Anterior cingulate cortex (tissue), 58 donors: ENCODE measurements around the gene NR2F2.

Experiments used
- DNase-seq, 58 donors: peaks; one replicate each; lab custom pipeline; 2025; lab: John Stamatoyannopoulos, UW

Gene NR2F2

DNA sequence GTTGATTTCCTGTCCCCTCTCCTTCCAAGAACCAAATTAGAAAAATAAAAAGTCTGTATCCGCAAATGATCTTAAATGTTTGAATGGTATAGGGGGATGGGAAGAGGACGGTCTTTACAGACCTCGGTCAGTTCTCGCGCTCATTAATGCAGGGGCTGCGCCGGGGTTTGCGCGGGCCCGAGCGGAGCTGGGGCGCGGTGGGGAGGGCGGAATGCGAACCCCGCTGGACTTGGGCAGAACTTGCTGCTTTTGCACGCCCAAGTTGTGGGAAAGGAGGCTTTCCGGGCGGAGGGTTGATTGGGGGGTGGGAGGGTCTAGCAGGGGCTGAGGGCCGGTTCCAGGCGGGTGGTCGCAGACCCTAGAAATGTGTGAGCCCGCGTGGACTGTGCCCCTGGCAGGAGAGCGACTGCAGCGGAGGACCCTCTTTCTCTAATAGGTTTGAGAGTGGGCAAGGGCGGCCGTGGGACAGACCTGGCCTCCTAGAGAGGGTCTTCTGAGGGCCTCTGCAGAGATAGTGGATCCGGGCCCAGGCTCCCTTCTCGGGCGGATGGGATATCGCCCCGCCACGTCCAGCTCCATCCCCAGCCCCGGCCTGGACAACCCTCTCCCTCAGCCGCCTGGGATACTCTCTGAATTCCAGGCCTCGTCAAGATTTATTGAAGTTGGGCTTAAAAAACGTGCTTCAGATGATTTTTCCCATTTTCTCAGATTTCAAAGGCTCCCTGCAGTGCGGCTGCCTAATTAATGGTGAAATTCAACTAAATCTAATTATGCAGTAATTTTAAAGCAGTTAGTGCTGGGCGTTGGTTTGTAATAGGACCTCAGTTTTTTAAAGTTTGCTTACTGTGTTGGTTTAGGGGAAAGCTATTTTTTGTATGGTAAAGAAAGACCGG is 11.3 kb downstream of the NR2F2 start:
- DNase-seq: no peak

DNA sequence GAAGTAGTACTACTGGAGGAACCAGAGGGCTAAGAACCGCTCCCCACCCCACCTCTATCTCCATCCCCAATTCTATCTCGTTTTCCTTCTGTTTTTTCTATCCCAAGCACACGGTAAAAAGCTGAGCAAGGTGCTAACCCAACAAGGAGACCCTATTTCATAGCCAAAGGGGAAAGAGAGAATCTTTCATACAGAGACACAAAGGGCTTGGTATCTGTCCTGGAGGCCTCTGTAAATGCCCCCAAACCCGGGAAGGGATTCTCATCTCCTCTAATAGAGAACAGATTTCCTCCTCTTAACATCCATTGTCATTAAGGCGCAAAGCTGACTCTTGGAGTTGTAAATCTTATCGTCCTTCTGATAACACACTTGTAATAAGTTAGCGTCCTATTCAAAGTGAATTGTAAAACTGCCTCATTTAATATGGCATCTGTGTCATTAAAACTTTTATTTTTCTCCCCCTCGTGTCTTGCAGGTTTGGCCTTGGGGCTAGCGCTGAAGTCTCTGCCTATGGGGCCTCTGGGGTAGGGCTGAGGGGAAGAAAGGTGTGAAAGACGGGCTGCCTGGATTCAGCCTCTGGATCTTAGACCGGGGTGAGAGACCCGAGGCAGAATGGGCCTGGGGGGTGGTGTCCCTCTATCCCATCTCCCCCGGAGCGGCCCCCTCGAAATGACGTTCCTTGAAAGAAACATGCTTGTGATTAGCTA is 12.1 kb downstream of the NR2F2 start:
- DNase-seq: no peak

DNA sequence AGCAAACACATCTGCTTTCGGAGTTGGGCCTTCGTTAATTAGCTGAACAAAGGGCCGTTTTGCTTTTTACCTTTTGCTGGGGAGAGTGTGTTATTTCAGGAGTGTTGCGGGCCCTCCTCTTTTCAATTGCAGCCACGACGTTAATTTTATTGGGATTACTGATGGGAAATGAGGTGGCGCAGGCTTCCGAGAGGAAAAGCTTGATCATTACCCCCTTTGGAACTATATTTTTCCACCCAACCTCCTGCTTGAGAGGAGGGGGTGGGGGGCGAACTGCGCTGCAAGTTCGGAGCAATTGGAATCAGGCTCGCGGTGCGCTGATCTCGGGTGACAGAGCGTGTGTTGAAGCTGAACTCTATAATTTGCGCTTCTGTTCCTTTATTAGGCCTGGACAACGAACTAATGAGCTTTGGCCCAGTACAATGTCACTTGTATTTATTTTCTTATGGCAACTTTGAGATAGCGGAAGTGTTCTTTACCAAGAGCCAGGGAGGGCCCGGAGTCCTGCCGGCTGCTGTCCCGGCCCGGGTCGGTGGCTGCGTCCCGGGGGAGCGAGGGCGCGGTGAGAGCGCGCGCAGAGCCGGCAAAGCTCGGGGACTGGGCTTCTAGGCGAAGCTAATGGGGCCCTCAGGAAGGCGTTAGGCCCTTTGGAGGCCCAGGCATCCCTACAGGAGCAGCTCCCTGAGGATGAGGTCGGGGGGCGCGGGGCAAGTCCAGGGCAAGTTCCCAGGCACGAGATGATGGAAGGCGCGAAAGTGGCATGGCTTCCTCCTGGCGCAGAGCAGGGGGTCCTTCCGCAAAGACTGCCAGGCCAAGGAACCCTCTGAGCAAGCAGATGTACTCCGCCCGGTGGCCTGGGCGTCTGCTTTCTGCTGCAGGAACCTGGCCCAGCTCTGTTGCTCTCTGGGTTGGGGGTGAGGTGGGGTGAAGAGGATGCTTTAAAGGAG is 12.9 kb downstream of the NR2F2 start:
- no peak for DNase-seq

DNA sequence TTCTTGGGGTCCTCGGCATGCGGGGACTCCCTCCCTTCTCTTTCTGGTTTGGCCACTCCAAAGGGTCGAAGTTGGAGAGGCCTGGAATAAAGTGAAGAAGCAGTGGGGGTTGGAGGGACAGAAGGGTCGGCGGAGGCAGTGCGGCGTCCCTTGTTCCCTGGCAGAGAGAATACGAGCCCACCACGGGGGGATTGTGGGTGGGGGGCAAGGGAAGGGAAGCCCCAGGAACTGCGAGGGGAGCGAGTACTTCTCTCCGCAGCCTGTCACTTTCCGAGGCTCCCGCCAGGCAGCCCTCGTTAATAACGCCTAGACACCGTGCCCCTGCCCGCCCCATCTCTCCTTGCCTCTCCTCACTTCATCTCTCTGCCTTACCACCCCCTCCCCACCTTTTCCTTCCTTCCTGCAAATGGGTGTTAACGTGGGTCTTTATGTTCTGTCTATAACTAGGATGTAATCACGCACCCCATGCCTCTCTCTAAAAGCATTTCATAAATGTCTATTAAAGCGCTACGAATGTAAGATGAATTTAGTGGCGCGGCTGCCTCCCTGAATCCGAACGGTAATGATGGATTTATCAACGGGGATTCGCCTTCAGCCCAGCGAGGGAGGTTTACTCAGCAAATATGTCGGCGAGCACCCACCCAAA is 13.7 kb downstream of the NR2F2 start:
- no peak for DNase-seq

DNA sequence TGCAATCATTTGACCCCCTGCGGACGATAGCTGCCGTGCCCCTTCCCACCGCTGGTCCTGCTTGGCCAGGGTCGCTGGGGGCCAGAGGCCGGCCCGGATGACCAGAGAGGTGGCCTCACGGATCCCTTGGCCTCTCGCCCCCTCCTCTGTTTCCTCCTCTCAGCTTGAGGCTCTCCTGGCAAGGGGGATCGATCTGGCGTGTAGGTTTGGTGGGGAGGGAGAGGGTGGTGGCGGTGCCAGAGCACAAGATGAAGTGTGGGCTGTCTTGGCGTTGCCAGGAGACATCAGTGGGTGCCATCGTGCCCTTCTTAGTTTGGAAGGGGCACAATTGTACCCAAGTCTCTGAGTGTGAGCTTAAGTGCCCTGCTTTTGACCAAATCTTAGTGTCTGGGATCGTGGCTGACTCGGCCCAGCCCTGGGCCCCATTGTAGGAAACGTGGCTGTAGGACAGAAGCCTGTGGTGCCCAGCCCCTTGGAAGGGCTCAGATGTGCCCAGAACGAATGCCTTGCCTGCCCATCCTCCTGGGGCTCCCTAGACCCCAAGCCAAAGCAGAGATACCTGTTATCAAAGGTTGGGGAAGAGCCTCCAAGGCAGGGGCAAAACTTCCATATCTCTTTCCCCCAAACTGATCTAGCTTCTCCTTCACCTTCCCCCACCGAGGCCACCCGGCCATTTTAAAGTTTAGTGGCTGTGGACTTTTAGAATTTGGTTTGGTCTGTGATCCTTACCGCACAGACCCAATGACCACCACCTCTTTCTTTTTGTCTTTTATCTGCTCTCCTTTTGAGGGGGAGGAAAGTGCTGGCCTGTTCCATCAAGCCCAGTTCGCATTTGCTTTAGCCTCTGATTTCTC is 14.4 kb downstream of the NR2F2 start:
- no peak for DNase-seq

DNA sequence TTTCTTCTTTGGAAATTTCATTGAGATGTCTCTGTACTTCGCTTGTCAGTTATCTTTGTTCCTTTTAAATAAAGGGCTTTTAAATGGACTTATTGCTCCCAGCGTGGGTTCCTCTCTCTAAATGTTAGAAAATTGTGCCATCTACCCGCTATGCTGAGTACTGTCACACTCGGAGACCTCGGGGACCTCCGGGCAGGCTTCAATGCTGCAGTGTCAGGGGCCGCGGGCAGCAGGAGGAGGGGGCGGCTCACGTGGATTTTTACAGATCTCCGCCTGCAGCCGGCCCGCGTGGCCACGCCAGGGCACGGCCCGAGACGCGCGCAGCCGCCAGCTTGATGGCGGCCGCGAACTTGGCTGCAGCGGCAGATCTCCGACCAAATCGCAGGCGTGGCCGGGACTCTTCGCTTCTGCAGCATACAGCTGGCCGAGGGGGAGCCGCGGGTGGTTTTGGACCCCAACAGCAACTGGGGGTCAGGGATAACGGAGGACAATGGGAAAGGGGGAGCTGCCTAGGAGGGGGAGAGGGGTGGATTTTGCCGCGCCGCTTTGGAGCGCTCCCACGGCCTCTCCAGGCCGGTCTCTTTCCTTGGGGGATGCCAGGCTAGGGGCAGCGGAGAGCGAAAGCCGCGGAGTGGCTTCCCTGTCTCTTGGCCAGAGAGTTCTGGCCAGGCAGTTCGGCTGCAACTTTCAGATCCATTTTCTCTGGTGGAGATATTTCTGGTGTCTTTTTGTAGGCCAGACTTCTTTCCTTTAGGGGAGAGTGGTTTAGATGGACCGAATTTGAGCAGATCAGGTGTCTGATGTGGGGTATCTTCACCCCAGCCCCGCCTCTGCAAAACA is 15.3 kb downstream of the NR2F2 start:
- DNase-seq: peak in 37 of 58 donors; percentile 6 to 57 (median 25)

DNA sequence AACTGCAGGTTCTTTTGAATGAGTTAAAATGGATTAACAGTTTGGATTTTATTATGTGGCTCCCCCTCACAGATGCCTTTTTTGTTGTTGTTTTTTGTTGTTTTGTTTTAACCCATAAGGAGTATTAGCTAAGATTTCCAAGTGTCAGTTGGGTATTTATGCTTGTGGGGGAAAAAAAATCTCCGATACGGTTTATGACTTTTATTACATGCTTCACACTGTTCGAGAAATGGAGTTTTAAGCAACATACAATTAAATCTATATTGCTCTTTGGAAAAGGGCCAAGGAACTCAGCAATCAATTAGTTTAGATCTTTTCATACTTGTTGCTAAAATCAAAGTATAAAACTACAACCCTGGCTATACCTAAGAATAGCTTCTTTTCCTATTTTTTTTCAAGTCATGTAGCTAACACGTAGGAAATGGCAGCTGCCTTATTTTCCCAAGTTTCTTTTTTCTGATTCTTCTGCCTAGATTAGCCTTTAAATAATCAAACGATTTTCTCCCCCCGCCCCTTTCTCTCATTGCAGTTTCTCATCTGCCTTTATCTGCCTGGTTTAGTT is 16.0 kb downstream of the NR2F2 start:
- DNase-seq: no peak

DNA sequence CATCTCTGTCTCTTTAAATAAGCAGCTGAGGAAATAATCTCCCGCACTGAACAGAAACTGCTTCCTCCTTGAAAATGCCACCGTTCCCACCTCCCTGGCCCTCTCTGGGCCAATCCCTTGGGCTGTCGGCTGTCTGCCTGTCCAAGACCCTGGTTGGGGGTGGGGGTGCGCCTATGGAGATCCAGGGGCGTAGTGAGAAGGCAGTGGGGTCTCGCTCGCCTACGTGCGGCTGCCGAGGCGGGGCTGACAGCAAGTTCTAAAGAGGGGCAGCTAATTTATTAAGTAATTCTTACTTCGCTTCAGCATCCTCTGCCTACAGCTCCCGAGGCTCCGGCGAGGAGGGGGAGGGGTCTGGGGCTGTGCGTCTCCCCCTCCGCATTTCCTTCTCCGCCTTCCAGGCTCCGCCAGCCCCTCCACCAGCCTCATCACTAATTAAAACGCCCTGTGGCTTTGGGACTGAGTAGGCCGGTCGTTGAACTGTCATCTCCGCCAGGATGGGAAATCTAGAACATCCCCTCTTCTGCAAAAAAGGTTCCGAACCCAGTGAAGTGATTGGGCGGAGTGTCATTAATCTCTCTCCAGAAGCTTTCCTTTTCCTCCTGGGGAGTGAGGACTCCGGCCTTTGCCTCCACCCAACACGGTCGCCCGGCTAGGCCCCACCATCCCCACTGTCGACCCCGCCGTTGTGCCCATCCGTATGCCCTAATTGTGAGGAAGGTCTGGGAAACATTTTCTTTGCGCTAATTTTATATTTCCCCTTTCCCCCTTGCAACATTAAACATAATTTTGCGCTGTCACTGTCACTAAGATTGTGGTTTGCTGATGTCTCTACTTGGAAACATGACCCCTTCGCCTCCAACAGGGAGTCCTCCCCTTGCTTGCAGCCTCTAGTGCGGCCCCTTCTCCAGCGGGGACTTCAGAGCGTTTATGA is 16.9 kb downstream of the NR2F2 start:
- DNase-seq: no peak

DNA sequence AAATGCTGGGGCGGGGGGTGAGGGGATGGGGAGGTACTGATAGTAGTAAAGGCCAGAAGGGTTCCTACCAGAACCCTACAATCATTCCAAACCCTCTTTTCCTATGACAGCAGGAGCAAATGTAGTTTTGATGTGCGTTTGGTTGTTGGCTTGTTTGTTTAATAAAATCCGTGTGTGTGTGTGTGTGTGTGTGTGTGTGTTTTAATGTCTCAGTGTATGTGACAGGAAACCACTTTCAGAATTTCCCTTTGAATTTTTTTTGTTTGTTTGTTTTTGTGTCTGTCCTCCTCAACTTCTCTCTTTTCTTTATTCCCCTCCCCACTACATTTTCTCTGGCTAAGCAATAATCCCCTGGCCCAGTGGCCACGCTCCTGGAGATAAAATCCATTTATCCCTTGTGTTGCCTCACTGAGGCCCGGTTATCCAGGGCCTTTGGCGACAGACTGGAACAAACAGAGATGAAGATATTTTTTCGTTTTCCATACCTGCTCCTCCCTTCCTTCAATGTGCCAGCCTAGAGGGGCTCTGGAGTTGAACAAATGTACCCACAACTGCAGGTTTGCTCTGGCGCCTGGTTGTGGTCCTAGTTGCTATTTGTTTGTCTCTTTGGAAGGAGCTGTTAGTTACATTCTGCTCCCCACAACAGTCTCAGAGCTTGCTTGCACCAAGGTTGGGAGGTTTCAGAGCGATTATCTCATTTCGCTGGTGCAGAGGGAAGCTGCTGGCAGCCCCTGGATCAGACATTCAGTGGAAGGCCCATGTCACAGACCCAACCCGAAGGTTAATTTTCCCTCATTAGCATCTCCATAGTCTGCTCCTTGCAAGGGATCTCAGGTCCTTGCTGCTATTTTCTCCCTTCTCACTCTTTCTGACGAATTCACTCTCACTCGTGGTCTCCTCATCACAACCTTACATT is 17.9 kb downstream of the NR2F2 start:
- DNase-seq: no peak

DNA sequence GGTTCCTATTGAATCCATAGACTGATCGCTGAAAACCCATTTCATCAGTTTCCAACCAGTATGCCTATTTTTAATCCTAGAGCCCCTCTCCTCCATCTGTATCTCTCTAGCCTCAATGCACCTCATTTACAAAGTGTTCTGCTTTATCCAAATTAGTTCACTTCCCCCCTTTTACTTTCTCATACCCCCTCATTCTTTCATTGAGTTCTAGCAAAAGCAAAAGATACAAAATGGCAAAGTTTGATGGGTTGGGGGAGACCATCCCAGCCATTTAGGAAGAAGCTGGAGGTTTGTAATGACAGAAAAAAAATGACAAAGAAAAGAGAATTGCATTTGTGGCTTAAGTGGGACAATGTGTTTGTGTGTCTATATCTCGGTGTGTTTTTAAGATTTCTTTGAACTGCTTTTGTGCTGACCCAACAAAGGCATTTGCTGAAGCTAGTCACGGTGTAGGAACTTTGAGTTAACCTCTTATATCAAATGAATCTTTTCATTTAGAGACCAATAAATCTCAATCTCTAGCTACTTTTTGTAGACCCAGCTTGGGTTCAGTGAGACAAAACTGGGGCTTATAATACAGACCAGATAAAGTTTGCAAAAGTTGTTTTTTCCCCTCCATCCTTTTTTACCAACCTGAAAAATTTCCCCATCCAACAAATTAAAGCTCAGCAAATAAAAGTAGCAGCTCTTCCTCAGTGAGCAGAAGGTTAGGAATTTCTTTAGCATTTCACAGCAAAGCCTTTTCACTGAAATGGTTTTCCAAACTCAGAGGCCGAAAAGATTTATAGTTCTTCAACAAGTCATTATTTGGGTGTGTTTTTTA is 18.7 kb downstream of the NR2F2 start:
- no peak for DNase-seq

DNA sequence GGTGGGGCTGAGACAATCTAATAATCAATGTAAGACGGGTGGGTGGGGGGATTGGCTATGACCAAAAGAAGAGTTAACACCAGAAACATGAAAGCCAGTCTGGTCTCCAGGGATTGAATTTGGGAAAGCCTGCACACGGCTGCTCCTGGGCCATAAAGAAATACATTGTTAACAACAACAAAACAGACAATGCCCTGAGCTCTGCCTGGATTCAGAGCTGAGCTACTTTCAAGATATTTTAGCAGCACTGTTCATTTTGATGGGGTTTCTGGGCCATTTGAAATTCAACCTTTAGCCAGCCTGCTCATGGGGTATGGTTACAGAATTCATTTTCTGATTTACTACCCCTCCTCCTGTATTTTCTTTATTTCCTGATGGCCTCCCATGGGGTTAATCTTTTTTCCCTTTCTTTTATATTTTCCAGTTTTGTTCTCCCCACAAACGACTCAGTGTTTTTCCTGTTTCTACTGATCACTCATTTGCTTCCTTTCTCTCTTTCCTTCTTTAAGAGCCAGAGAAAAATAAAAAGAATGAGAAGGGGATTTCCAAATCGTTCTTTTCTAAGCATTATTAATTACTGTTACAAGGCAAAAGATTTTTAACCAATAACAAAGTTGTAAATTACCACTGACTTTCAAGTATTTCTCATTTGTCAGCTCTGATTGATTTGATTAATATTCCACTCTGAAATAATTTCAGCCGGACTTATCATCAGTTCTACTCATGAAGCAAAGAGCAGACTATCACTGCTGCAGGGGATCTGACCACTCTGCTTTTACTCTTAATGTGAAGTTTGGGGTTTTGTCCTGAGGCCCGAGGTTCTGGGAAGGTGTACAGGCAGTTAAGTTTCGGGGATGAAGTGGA is 19.6 kb downstream of the NR2F2 start:
- no peak for DNase-seq

DNA sequence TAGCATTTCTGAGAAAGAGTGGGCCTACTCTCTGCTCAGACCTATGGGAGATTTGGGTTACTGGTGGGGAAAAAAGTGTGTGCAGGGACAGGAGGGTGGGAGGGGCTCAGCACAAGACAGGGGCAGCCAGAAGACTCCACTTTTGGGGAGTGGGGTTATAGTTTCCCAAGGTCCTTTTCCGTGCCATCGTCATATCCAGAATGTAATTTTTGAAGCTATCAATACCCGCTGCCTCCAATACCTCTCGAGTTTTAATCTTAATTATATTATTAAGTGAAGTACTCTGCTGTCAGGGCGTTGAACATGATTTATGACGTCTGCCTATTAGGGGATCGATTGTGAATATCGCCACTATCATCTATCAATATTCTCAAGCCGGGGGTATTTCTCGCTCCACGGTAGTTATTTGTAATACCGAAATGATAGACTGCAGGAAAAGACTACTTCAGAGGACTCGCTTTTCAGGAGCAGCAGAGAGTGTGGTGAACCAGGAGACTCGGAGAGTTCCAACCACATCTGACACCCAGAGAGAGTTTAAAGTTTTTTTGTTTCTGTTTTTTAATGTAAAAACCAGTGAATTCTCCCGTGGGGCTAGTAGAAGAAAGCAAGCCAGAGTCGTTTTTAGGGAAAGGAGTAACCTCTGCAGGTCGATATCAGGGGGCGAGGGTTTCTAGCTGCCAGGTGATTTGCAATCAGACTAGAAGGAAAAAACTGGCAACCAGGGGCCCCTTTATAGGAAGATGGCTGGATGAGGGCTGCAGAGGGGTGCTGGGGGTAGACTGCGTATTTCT is 20.6 kb downstream of the NR2F2 start:
- no peak for DNase-seq
